ENCODE results near the gene ELL. TPM values are rescaled to one million over a fixed set of nuclear protein-coding genes. Genes with fewer than 3 reads are reported as not detected.

ELL gene
- total RNA-seq, 1 donor from 2014 or later: 27.0 TPM

GRCh38 chr19:18464646-18465045 is 57.2 kb downstream of the ELL start:
- DNase-seq (ENCODE audit: low spot score): no peak
- peak overlapping the region; percentile 65 for H3K27ac Mint-ChIP-seq
- peaks cover 33% of the 10 kb centered on the region for H3K36me3 Mint-ChIP-seq (ENCODE audit: low read depth)
- peaks cover 14% of the 10 kb centered on the region for H3K4me1 Mint-ChIP-seq (ENCODE audit: low read depth)
- H3K27me3 Mint-ChIP-seq (ENCODE audit: low read depth): no peaks in the 10 kb centered on the region
- H3K4me3 Mint-ChIP-seq (ENCODE audit: low read depth): no peak overlapping the region
- no peaks in the 10 kb centered on the region for H3K9me3 Mint-ChIP-seq
- intact Hi-C loops (cut with micrococcal nuclease): no loop called here

- Mint-ChIP-seq H3K4me3 (ENCODE audit: low read depth) (no peak overlapping the region), H3K27ac (no peak overlapping the region), H3K9me3 (no peaks in the 10 kb centered on the region), H3K27me3 (ENCODE audit: low read depth) (no peaks in the 10 kb centered on the region), H3K36me3 (ENCODE audit: low read depth) (peaks cover 37% of the 10 kb centered on the region), H3K4me1 (ENCODE audit: low read depth) (peaks cover 8% of the 10 kb centered on the region)
- DNase-seq (ENCODE audit: low spot score): no peak
- intact Hi-C loops (cut with micrococcal nuclease): no loop called here
These were observed 60.4 kb downstream of the ELL start for GRCh38 chr19:18461471-18461870.

- DNase-seq (ENCODE audit: low spot score): no peak
- H3K27me3 Mint-ChIP-seq (ENCODE audit: low read depth): no peaks in the 10 kb centered on the region
- no peak overlapping the region for H3K27ac Mint-ChIP-seq
- no peaks in the 10 kb centered on the region for H3K9me3 Mint-ChIP-seq
- no peak overlapping the region for H3K4me3 Mint-ChIP-seq (ENCODE audit: low read depth)
- H3K4me1 Mint-ChIP-seq (ENCODE audit: low read depth): peaks cover 8% of the 10 kb centered on the region
- H3K36me3 Mint-ChIP-seq (ENCODE audit: low read depth): peaks cover 43% of the 10 kb centered on the region
- intact Hi-C loops (cut with micrococcal nuclease): no loop called here
These were observed 61.0 kb downstream of the ELL start for GRCh38 chr19:18460900-18461299.

GRCh38 chr19:18457483-18458331 is 64.2 kb downstream of the ELL start:
- Mint-ChIP-seq H3K4me3 (ENCODE audit: low read depth) (no peak overlapping the region), H3K27ac (no peak overlapping the region), H3K27me3 (ENCODE audit: low read depth) (no peaks in the 10 kb centered on the region), H3K36me3 (ENCODE audit: low read depth) (peaks cover 36% of the 10 kb centered on the region), H3K4me1 (ENCODE audit: low read depth) (peaks cover 3% of the 10 kb centered on the region), H3K9me3 (no peaks in the 10 kb centered on the region)
- no peak for DNase-seq (ENCODE audit: low spot score)
- intact Hi-C loops (cut with micrococcal nuclease): loop anchor here (10.0 kb wide), 1 partner anchor 387 kb away; no protein-coding TSS in a partner anchor

GRCh38 chr19:18456974-18457373 is 64.9 kb downstream of the ELL start:
- Mint-ChIP-seq H3K9me3 (no peaks in the 10 kb centered on the region), H3K4me1 (ENCODE audit: low read depth) (peaks cover 3% of the 10 kb centered on the region), H3K27me3 (ENCODE audit: low read depth) (no peaks in the 10 kb centered on the region), H3K4me3 (ENCODE audit: low read depth) (no peak overlapping the region), H3K36me3 (ENCODE audit: low read depth) (peaks cover 35% of the 10 kb centered on the region), H3K27ac (no peak overlapping the region)
- no peak for DNase-seq (ENCODE audit: low spot score)
- intact Hi-C loops (cut with micrococcal nuclease): loop anchor here (10.0 kb wide), 1 partner anchor 388 kb away; no protein-coding TSS in a partner anchor

GRCh38 chr19:18456279-18456678 is 65.6 kb downstream of the ELL start:
- no peak overlapping the region for H3K27ac Mint-ChIP-seq
- H3K27me3 Mint-ChIP-seq (ENCODE audit: low read depth): no peaks in the 10 kb centered on the region
- no peak overlapping the region for H3K4me3 Mint-ChIP-seq (ENCODE audit: low read depth)
- DNase-seq (ENCODE audit: low spot score): no peak
- H3K4me1 Mint-ChIP-seq (ENCODE audit: low read depth): no peaks in the 10 kb centered on the region
- intact Hi-C loops (cut with micrococcal nuclease): loop anchor here (10.0 kb wide), 1 partner anchor 389 kb away; no protein-coding TSS in a partner anchor
- no peaks in the 10 kb centered on the region for H3K9me3 Mint-ChIP-seq
- peaks cover 29% of the 10 kb centered on the region for H3K36me3 Mint-ChIP-seq (ENCODE audit: low read depth)

GRCh38 chr19:18453269-18454024 is 68.4 kb downstream of the ELL start:
- H3K36me3 Mint-ChIP-seq (ENCODE audit: low read depth): peaks cover 31% of the 10 kb centered on the region
- no peak overlapping the region for H3K27ac Mint-ChIP-seq
- intact Hi-C loops (cut with micrococcal nuclease): loop anchor here (10.0 kb wide), 1 partner anchor 391 kb away; no protein-coding TSS in a partner anchor

GRCh38 chr19:18452386-18452785 is 69.5 kb downstream of the ELL start:
- no peak overlapping the region for H3K27ac Mint-ChIP-seq

More at GRCh38 chr19:18453269-18454024, 68.4 kb downstream of the ELL start:
- H3K4me3 Mint-ChIP-seq (ENCODE audit: low read depth): no peak overlapping the region
- no peaks in the 10 kb centered on the region for H3K4me1 Mint-ChIP-seq (ENCODE audit: low read depth)
- no peak for DNase-seq (ENCODE audit: low spot score)
- no peaks in the 10 kb centered on the region for H3K9me3 Mint-ChIP-seq
- no peaks in the 10 kb centered on the region for H3K27me3 Mint-ChIP-seq (ENCODE audit: low read depth)

GRCh38 chr19:18450931-18451836 is 70.7 kb downstream of the ELL start:
- intact Hi-C loops (cut with micrococcal nuclease): loop anchor here (10.0 kb wide), 1 partner anchor 394 kb away; no protein-coding TSS in a partner anchor
- Mint-ChIP-seq H3K9me3 (no peaks in the 10 kb centered on the region), H3K4me3 (ENCODE audit: low read depth) (no peak overlapping the region), H3K27ac (no peak overlapping the region), H3K36me3 (ENCODE audit: low read depth) (peaks cover 44% of the 10 kb centered on the region), H3K4me1 (ENCODE audit: low read depth) (no peaks in the 10 kb centered on the region), H3K27me3 (ENCODE audit: low read depth) (no peaks in the 10 kb centered on the region)
- peak; percentile 80 for DNase-seq (ENCODE audit: low spot score)

More at GRCh38 chr19:18452386-18452785, 69.5 kb downstream of the ELL start:
- intact Hi-C loops (cut with micrococcal nuclease): loop anchor here (10.0 kb wide), 1 partner anchor 392 kb away; no protein-coding TSS in a partner anchor
- no peak overlapping the region for H3K4me3 Mint-ChIP-seq (ENCODE audit: low read depth)
- H3K27me3 Mint-ChIP-seq (ENCODE audit: low read depth): no peaks in the 10 kb centered on the region
- DNase-seq (ENCODE audit: low spot score): no peak
- H3K9me3 Mint-ChIP-seq: no peaks in the 10 kb centered on the region
- H3K4me1 Mint-ChIP-seq (ENCODE audit: low read depth): no peaks in the 10 kb centered on the region
- peaks cover 39% of the 10 kb centered on the region for H3K36me3 Mint-ChIP-seq (ENCODE audit: low read depth)

GRCh38 chr19:18450021-18450930 is 71.6 kb downstream of the ELL start:
- Mint-ChIP-seq H3K9me3 (no peaks in the 10 kb centered on the region), H3K27ac (no peak overlapping the region), H3K4me1 (ENCODE audit: low read depth) (no peaks in the 10 kb centered on the region), H3K27me3 (ENCODE audit: low read depth) (no peaks in the 10 kb centered on the region), H3K36me3 (ENCODE audit: low read depth) (peaks cover 41% of the 10 kb centered on the region), H3K4me3 (ENCODE audit: low read depth) (no peak overlapping the region)
- intact Hi-C loops (cut with micrococcal nuclease): loop anchor here (10.0 kb wide), 1 partner anchor 395 kb away; no protein-coding TSS in a partner anchor
- no peak for DNase-seq (ENCODE audit: low spot score)

GRCh38 chr19:18449552-18449951 is 72.3 kb downstream of the ELL start:
- Mint-ChIP-seq H3K27ac (no peak overlapping the region), H3K36me3 (ENCODE audit: low read depth) (peaks cover 40% of the 10 kb centered on the region), H3K9me3 (no peaks in the 10 kb centered on the region), H3K27me3 (ENCODE audit: low read depth) (no peaks in the 10 kb centered on the region), H3K4me3 (ENCODE audit: low read depth) (no peak overlapping the region), H3K4me1 (ENCODE audit: low read depth) (no peaks in the 10 kb centered on the region)
- intact Hi-C loops (cut with micrococcal nuclease): no loop called here
- no peak for DNase-seq (ENCODE audit: low spot score)
